IMR-90 (cell line): ENCODE measurements around the gene PPP1R2. TPM values are rescaled to one million over a fixed set of nuclear protein-coding genes. Genes with fewer than 3 reads are reported as not detected.

ENCODE experiments used
- ATAC-seq: fragments of 200-7000 bp; cut with Tn5 transposase; 2 replicates; pipeline ENCODE4 v1.9.1; 2020; ENCODE audit warnings: low read depth, mild to moderate bottlenecking, moderate library complexity
- BruUV-seq: library from RNA; stranded (reverse); fragments of 400-500 nt; replicated peaks from 2 replicates; lab custom pipeline; 2021; lab: Mats Ljungman, UMichigan
- CTCF ChIA-PET: fragments of 300-600 bp; formaldehyde crosslinking; extraction: SDS; loops from one replicate; lab custom pipeline; 2021; ENCODE audit warnings: antibody characterized with exemption; lab: Yijun Ruan, JAX
- POLR2A ChIA-PET: fragments of 300-600 bp; sonication (Branson Sonifier 250); formaldehyde crosslinking; loops from one replicate; lab custom pipeline; 2022; ENCODE audit warnings: antibody characterized with exemption; ENCODE audit not compliant: unreplicated experiment; lab: Charles Lee
- DNase-seq: peaks from one replicate; pipeline ENCODE4 v3.0.0; 2013
- H2AFZ ChIP-seq: replicated peaks from 2 replicates; pipeline ENCODE3; 2013; ENCODE audit warnings: low read length, mild to moderate bottlenecking; ENCODE audit not compliant: poor library complexity
- H2AK5ac ChIP-seq: 2 replicates; pipeline ENCODE4 v1.6.1; 2013; ENCODE audit warnings: low read depth, low read length, inconsistent platforms
- H2AK9ac ChIP-seq: replicated peaks from 2 replicates; pipeline ENCODE3; 2013; ENCODE audit warnings: mild to moderate bottlenecking, low read depth, low read length, moderate library complexity; ENCODE audit not compliant: poor library complexity
- H2BK120ac ChIP-seq: 2 replicates; pipeline ENCODE4 v1.6.1; 2013; ENCODE audit warnings: low read depth, low read length, inconsistent platforms
- H2BK15ac ChIP-seq: 3 replicates; pipeline ENCODE4 v1.6.1; 2013; ENCODE audit warnings: low read depth, low read length, inconsistent platforms
- H2BK20ac ChIP-seq: 2 replicates; pipeline ENCODE4 v1.6.1; 2013; ENCODE audit warnings: low read depth, mild to moderate bottlenecking, inconsistent platforms, low read length, moderate library complexity
- H2BK5ac ChIP-seq: 2 replicates; pipeline ENCODE4 v1.6.1; 2013; ENCODE audit warnings: mild to moderate bottlenecking, low read depth, low read length, inconsistent platforms; ENCODE audit not compliant: poor library complexity, severe bottlenecking
- H3K14ac ChIP-seq: replicated peaks from 2 replicates; pipeline ENCODE4 v1.6.1; 2013; ENCODE audit warnings: low read depth, low read length, inconsistent platforms
- H3K18ac ChIP-seq: 2 replicates; pipeline ENCODE4 v1.6.1; 2013; ENCODE audit warnings: low read depth, low read length, control low read depth
- H3K23ac ChIP-seq: 2 replicates; pipeline ENCODE4 v1.6.1; 2013; ENCODE audit warnings: low read depth, low read length, inconsistent platforms
- H3K27ac ChIP-seq: 2 replicates; pipeline ENCODE4 v1.5.1; 2013; ENCODE audit warnings: mild to moderate bottlenecking, control low read depth, low read length; ENCODE audit not compliant: insufficient read depth
- H3K27me3 ChIP-seq: 2 replicates; pipeline ENCODE4 v1.6.1; 2013; ENCODE audit warnings: low read length; ENCODE audit not compliant: control insufficient read depth, insufficient read depth
- H3K36me3 ChIP-seq: 2 replicates; pipeline ENCODE4 v1.6.1; 2013; ENCODE audit warnings: low read length, mixed read lengths; ENCODE audit not compliant: control insufficient read depth, insufficient read depth
- H3K4ac ChIP-seq: 2 replicates; pipeline ENCODE4 v1.6.1; 2013; ENCODE audit warnings: low read depth, low read length, inconsistent platforms
- H3K4me1 ChIP-seq: 2 replicates; pipeline ENCODE4 v1.6.1; 2013; ENCODE audit warnings: low read length, mixed read lengths; ENCODE audit not compliant: control insufficient read depth, insufficient read depth
- H3K4me2 ChIP-seq: 2 replicates; pipeline ENCODE4 v1.6.1; 2013; ENCODE audit warnings: low read depth, mild to moderate bottlenecking, control low read depth, low read length, moderate library complexity
- H3K4me3 ChIP-seq: 2 replicates; pipeline ENCODE4 v1.5.1; 2013; ENCODE audit warnings: low read depth, mild to moderate bottlenecking, control low read depth, low read length, moderate library complexity; ENCODE audit not compliant: insufficient read depth
- H3K56ac ChIP-seq: 2 replicates; pipeline ENCODE4 v1.6.1; 2013; ENCODE audit warnings: low read length, inconsistent platforms; ENCODE audit not compliant: insufficient read depth; ENCODE audit errors: extremely low read depth
- H3K79me1 ChIP-seq, 2 experiments: 2 replicates each; pipeline ENCODE4 v1.6.1; 2013; ENCODE audit warnings: low read length in 2 of 2, inconsistent platforms in 1 of 2, low read depth in 1 of 2
- H3K9ac ChIP-seq: 2 replicates; pipeline ENCODE4 v1.6.1; 2013; ENCODE audit warnings: low read depth, low read length, control low read depth
- H3K9me1 ChIP-seq: 2 replicates; pipeline ENCODE4 v1.6.1; 2013; ENCODE audit warnings: low read length, inconsistent platforms; ENCODE audit not compliant: insufficient read depth
- H3K9me3 ChIP-seq: 2 replicates; pipeline ENCODE4 v1.6.1; 2013; ENCODE audit warnings: low read length; ENCODE audit not compliant: control insufficient read depth, insufficient read depth
- H4K20me1 ChIP-seq: 2 replicates; pipeline ENCODE4 v1.6.1; 2013; ENCODE audit warnings: low read length, inconsistent platforms; ENCODE audit not compliant: insufficient read depth
- H4K5ac ChIP-seq: 2 replicates; pipeline ENCODE4 v1.6.1; 2013; ENCODE audit warnings: mild to moderate bottlenecking, low read depth, low read length, control low read depth
- H4K8ac ChIP-seq, 2 experiments: 2 replicates each; pipeline ENCODE4 v1.6.1; 2013; ENCODE audit warnings: low read depth in 2 of 2, low read length in 2 of 2, control low read depth in 1 of 2, inconsistent platforms in 1 of 2
- H4K91ac ChIP-seq: 2 replicates; pipeline ENCODE4 v1.6.1; 2013; ENCODE audit warnings: low read depth, low read length, inconsistent platforms; ENCODE audit not compliant: insufficient read depth
- BHLHE40 ChIP-seq: fragments of 150-350 bp; IDR thresholded peaks from 2 replicates; pipeline ENCODE4 v1.6.1; 2016; ENCODE audit warnings: mild to moderate bottlenecking, low read depth, low read length
- CEBPB ChIP-seq: IDR thresholded peaks from 2 replicates; pipeline ENCODE4 v1.6.1; 2012; ENCODE audit warnings: low read depth, low read length, improper control_type of control experiment
- CHD1 ChIP-seq: IDR thresholded peaks from 2 replicates; pipeline ENCODE4 v1.6.1; 2012; ENCODE audit warnings: low read depth, low read length, improper control_type of control experiment
- ELK1 ChIP-seq: fragments of 150-350 bp; IDR thresholded peaks from 2 replicates; pipeline ENCODE4 v1.6.1; 2016; ENCODE audit warnings: low read depth, mild to moderate bottlenecking, low read length, moderate library complexity, borderline replicate concordance
- FOS ChIP-seq: fragments of 150-350 bp; IDR thresholded peaks from 2 replicates; pipeline ENCODE4 v1.6.1; 2016; ENCODE audit warnings: low read depth, low read length
- MAFK ChIP-seq: IDR thresholded peaks from 2 replicates; pipeline ENCODE4 v1.6.1; 2012; ENCODE audit warnings: low read depth, low read length, improper control_type of control experiment
- MAZ ChIP-seq: IDR thresholded peaks from 2 replicates; pipeline ENCODE4 v1.6.1; 2012; ENCODE audit warnings: low read depth, mild to moderate bottlenecking, low read length, improper control_type of control experiment, moderate library complexity, borderline replicate concordance
- MXI1 ChIP-seq: IDR thresholded peaks from 2 replicates; pipeline ENCODE4 v1.6.1; 2012; ENCODE audit warnings: low read depth, mild to moderate bottlenecking, low read length, moderate library complexity, borderline replicate concordance
- NFE2L2 ChIP-seq: fragments of 150-350 bp; IDR thresholded peaks from 2 replicates; pipeline ENCODE4 v1.6.1; 2016; ENCODE audit warnings: low read depth, mild to moderate bottlenecking, low read length
- POLR2A ChIP-seq: IDR thresholded peaks from 2 replicates; pipeline ENCODE4 v1.6.1; 2012; ENCODE audit warnings: mild to moderate bottlenecking, low read depth, low read length
- RAD21 ChIP-seq: IDR thresholded peaks from 2 replicates; pipeline ENCODE4 v1.6.1; 2012; ENCODE audit warnings: low read length, improper control_type of control experiment
- RCOR1 ChIP-seq: IDR thresholded peaks from 2 replicates; pipeline ENCODE4 v1.6.1; 2012; ENCODE audit warnings: mild to moderate bottlenecking, low read length, improper control_type of control experiment; ENCODE audit not compliant: insufficient replicate concordance
- RFX5 ChIP-seq: IDR thresholded peaks from 2 replicates; pipeline ENCODE4 v1.8.0; 2012; ENCODE audit warnings: low read depth, mild to moderate bottlenecking, low read length, moderate library complexity
- SMC3 ChIP-seq: fragments of 150-350 bp; IDR thresholded peaks from 2 replicates; pipeline ENCODE4 v1.6.1; 2016; ENCODE audit warnings: low read depth, mild to moderate bottlenecking, antibody characterized with exemption, low read length, moderate library complexity
- USF2 ChIP-seq: fragments of 150-350 bp; IDR thresholded peaks from 2 replicates; pipeline ENCODE4 v1.6.1; 2017; ENCODE audit warnings: mild to moderate bottlenecking, antibody characterized with exemption, low read length, low read depth
- WGBS, 2 experiments: methylation state at CpG; one replicate each; pipeline versions ENCODE4 v1.1.5 to v1.1.7; 2013; ENCODE audit warnings: missing lambda C conversion rate in 2 of 2; ENCODE audit not compliant: insufficient read length in 1 of 2; ENCODE audit errors: extremely low coverage in 2 of 2; 5-methylcytosine and 5-hydroxymethylcytosine counted together
- dilution Hi-C: fragments of 300-500 bp; cut with HindIII; formaldehyde crosslinking; loops from one replicate; pipeline ENCODE4 v1.14.3; 2018; ENCODE audit warnings: low sequenced_read_pairs; ENCODE audit not compliant: unreplicated experiment
- in situ Hi-C: fragments of 300-500 bp; cut with MboI; formaldehyde crosslinking; loops from 3 replicates; pipeline ENCODE4 v1.14.3; 2019; ENCODE audit warnings: low sequenced_read_pairs, inconsistent platforms, mixed read lengths
- intact Hi-C: fragments of 100-400 bp; cut with micrococcal nuclease; formaldehyde crosslinking; loops from 2 replicates; pipeline ENCODE4 v1.10.0; 2022
- polyA plus RNA-seq, 3 experiments: library from polyadenylated mRNA; depleted of rRNA; stranded (reverse); fragments of >200 nt; gene quantifications; 2 replicates each; pipeline ENCODE4 v1.2.3, GENCODE V29; 2012; ENCODE audit warnings: low replicate concordance in 1 of 3
- total RNA-seq: library from RNA; depleted of rRNA; stranded (reverse); fragments of >200 nt; gene quantifications from 2 replicates; pipeline ENCODE4 v1.2.3, GENCODE V29; 2012
- TF ChIP-seq, protein P1 (sequence below): conservative IDR thresholded peaks from 2 replicates; pipeline ENCODE4 v1.5.1; 2012; ENCODE audit warnings: mild to moderate bottlenecking, low read depth, low read length, improper control_type of control experiment

PPP1R2 gene
- total and polyA plus RNA-seq, 2 of the 4 experiments (the other 2 are of a cell fraction), result 9.2 to 36.0 TPM

DNA sequence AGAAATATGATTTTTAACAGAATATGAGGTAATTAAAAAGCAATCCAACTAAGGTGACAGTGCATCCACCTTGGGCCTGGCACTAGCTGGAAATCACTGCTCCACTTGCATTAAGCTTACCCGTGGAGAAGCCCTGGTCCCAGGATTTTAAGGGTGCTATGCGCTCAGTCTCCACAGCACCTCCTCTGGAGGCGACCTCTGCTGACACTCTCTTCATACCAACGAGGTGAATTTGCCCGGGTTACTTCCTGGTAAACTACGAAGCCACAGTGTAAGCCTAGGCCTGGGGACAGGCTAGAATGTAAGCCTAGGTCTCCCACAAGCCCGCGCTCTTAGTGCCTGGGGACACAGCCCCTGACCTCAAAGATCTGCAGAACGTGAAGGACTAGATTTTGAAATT is 39.8 kb upstream of the PPP1R2 start:
- ChIA-PET CTCF (no interaction called here), POLR2A (no interaction called here)
- Histone ChIP-seq H4K5ac (no peak overlapping the region), H3K4ac (no peak overlapping the region), H2BK20ac (no peak overlapping the region), H2BK15ac (no peak overlapping the region), H2BK120ac (no peak overlapping the region), H2AK9ac (no peak overlapping the region), H3K4me3 (no peak overlapping the region), H3K36me3 (no peaks in the 10 kb centered on the region), H2AFZ (no peak overlapping the region), H3K4me2 (no peak overlapping the region), H3K4me1 (peaks cover 5% of the 10 kb centered on the region), H2AK5ac (no peak overlapping the region), H3K14ac (no peak overlapping the region), H4K8ac (no peak overlapping the region), H3K56ac (no peak overlapping the region), H2BK5ac (no peak overlapping the region), H3K9ac (no peak overlapping the region), H4K91ac (no peak overlapping the region), H3K18ac (no peak overlapping the region), H3K79me1 (no peaks in the 10 kb centered on the region), H3K27me3 (peaks cover 22% of the 10 kb centered on the region), H3K27ac (no peak overlapping the region), H4K20me1 (no peaks in the 10 kb centered on the region), H3K9me3 (no peaks in the 10 kb centered on the region), H3K23ac (no peak overlapping the region), H3K9me1 (no peaks in the 10 kb centered on the region)
- TF ChIP-seq RCOR1 (no peak), MXI1 (no peak), POLR2A (no peak), USF2 (no peak), SMC3 (no peak), NFE2L2 (no peak), CHD1 (no peak), FOS (no peak), RFX5 (no peak), RAD21 (no peak), MAFK (no peak), MAZ (no peak), ELK1 (no peak), BHLHE40 (no peak), CEBPB (no peak)
- TF ChIP-seq, protein P1, sequence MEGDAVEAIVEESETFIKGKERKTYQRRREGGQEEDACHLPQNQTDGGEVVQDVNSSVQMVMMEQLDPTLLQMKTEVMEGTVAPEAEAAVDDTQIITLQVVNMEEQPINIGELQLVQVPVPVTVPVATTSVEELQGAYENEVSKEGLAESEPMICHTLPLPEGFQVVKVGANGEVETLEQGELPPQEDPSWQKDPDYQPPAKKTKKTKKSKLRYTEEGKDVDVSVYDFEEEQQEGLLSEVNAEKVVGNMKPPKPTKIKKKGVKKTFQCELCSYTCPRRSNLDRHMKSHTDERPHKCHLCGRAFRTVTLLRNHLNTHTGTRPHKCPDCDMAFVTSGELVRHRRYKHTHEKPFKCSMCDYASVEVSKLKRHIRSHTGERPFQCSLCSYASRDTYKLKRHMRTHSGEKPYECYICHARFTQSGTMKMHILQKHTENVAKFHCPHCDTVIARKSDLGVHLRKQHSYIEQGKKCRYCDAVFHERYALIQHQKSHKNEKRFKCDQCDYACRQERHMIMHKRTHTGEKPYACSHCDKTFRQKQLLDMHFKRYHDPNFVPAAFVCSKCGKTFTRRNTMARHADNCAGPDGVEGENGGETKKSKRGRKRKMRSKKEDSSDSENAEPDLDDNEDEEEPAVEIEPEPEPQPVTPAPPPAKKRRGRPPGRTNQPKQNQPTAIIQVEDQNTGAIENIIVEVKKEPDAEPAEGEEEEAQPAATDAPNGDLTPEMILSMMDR, result no peak
- no peak for DNase-seq
- no peak for ATAC-seq
- in situ Hi-C loops (no loop called here), dilution Hi-C loops (no loop called here), intact Hi-C loops (no loop called here)
- no TSS peak for BruUV-seq
- WGBS, 2 experiments, result 59% methylated on average over 5 of the region's 9 CpGs; no CpG with 5 or more reads in 1 of the 2 experiments
